Right lobe of liver (tissue), 4 donors: ENCODE measurements around the gene ALDH1L1.

ENCODE experiments used
- CTCF ChIP-seq, 4 donors: fragments of 200-600 bp in 3 of 4; fragments of 450-650 bp in 1 of 4; IDR thresholded peaks; one replicate each; pipeline versions ENCODE4 v1.5.1 to v1.8.0; 2016 to 2022; ENCODE audit warnings: antibody characterized with exemption in 4 of 4, mild to moderate bottlenecking in 2 of 4
- POLR2A ChIP-seq: fragments of 450-650 bp; IDR thresholded peaks from one replicate; pipeline ENCODE4 v1.6.1; 2017; ENCODE audit warnings: antibody characterized with exemption, mild to moderate bottlenecking
- donor health status: DM: no; HTN: no; CAD: no.
- donor health status: DM: no; HTN: no; CAD: no.
- donor health status: DM: no; HTN: yes; CAD: no.

- TF ChIP-seq POLR2A (no peak), CTCF (IDR thresholded peaks at IDR 0.05) (no peak)
Measured at GRCh38 chr3:126147147-126147931, 33.0 kb downstream of the ALDH1L1 start.
